Activated CD8-positive, alpha-beta memory T cell treated with anti-CD3 and anti-CD28 coated beads for 24 hours (primary cell): ENCODE data around the gene PTPRS.
A peak's percentile ranks its signal among the peaks of the same experiment; 100 is the strongest.

ENCODE experiments used
- DNase-seq: peaks from one replicate; pipeline ENCODE4 v3.0.0-alpha.2; 2020

The PTPRS gene

DNA sequence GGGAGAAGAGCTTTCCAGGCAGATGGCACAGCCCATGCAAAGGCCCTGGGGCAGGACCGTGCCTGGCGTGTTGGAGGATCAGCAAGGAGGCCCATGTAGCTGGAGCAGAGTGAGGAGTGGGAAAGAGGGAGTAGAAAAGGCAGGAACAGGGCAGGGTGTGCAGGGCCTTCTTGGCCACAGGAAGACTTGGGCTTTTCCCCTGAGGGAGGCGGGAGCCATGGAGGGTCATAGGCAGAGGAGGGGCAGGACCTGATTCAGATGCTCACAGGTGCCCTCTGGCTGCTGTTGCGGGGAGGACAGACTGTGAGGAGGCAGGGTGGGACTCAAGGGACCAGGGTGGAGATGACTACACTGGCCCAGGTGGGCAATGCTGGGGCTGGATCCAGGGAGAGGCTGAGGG, 13.8 kb upstream of the PTPRS start:
- DNase-seq, result no peak

DNA sequence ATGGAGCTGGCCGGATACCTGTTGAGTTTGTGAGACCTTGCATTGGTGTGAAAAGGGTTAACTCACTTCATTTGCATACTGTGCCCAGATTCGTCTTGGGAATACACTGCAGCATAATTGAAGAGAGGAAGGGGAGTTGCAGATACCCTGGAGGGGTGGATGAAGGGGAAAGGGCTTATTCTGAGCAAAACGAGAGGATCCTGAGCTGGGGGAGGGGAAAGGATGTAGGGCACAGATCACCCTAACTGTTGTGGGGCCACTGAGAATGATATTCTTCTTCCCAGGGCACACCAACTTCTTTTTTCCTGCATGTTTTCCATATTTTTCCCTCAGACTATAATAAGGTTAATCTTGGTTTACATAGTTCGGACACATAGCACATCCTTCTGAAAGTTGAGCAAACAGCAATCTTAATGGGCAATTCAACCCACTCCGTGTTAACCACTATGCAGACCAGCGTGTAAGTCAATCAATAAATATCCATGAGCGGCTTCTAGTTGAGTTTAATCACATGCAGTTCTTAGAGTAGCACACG, 11.7 kb upstream of the PTPRS start:
- no peak for DNase-seq

DNA sequence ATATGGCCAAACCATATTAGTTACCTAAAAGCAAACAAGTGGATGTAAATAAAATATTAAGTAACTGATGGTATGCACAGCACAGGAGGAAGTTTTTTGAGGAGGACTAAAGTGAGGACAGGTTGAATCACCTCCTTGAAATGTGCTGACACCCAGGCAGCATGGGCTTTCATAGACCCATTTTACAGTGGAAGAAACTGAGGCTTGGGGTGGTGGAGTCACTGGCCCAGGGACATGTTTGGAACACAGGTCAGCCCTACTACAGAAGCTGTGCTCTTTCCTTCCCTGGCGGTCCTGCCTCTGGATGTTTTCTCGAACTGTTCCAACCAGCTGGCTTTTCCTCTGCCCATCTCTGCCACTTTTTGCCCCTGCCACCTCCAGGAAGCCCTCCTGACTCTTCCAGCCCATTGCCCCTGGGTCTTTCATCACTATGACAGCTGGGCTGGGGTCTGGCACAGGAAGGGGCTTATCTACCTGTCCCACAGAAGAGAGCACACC, 11.2 kb upstream of the PTPRS start:
- no peak for DNase-seq

DNA sequence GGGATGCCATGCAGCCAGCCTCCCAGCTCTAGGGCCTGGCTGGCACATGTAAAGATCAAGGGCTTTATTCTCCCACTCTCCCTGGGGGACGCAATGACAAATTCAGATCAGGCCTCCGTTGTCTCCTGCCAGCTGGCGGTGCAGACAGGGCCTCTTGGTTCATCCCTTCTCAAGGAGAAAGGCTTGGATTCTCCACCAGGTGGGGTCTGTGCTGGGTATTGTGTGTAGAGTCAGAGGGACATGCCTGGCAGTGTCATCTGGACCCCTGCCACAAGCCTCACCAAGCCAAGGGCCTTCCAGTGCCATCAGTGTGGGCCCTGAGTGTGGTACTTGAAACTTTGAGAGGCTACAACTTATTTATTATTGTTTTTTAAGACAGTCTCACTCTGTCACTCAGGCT, 8.4 kb upstream of the PTPRS start:
- no peak for DNase-seq

DNA sequence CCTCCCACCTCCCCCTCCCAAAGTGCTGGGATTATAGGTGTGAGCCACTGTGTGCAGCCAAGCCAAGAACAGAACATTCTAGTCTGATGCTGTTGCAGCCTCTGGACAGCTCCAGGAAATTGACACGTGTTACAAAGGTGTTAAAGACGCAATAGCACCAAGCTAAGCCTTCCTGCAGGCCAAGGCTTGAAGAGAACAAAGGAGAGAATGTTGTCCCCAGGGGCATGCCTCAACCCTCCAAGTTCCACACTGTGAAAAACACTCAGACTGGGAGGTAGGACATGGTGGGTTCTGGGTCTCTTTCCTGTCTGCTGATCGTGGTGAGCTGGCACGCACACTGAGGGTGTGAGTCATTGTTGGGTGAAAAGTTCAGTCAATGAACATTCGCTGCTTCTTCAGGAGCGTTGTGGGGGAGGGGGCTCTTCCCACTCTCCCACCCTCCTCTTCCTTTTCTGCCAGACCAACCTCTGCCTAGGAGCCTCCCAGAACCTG, 5.3 kb upstream of the PTPRS start:
- DNase-seq, result no peak

DNA sequence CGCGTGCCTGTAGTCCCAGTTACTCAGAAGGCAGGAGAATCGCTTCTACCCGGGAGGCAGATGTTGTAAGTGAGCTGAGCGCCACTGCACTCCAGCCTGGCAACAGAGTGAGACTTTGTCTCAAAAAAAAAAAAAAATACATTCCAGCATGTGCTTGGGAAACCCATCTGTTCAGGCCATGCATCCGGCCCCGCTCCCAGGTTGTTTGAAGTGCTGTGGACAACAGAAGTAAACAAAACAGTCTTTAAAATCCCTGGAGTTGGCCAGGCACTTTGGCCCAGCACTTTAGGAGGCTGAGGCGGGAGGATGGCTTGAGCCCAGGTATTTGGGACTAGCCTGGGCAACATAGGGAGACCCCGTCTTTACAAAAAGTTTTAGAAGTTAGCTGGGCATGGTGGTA, 3.2 kb upstream of the PTPRS start:
- DNase-seq, result no peak

DNA sequence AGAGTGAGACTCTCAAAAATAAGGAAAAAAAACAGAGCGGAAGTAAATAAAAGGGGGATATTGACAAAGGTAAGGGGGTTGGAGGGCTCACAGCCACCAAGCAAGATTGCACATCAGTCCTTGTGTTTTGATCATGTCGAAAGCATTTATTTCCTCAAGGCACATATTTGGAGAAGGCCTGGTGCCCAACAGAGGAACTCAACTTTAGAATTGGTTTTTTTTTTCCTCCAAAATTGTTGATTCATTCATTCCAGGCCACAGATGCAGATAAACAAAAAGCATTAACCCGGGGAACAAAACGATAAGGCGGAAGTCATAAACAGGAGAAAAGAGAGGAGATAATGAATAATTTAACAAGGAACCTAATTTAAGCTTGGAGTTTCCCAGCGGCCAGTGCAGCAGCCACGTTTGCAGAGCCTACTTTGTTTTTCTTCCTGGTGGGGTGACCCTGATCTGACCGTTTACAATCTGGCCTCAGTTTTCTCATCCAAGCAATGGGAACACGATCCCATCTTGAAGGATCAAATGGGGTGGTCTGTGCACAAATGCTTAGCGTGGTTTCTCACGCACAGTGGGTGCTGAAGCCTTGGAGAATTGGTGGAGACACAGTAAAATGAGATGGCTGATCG, 2.1 kb upstream of the PTPRS start:
- DNase-seq, result no peak

DNA sequence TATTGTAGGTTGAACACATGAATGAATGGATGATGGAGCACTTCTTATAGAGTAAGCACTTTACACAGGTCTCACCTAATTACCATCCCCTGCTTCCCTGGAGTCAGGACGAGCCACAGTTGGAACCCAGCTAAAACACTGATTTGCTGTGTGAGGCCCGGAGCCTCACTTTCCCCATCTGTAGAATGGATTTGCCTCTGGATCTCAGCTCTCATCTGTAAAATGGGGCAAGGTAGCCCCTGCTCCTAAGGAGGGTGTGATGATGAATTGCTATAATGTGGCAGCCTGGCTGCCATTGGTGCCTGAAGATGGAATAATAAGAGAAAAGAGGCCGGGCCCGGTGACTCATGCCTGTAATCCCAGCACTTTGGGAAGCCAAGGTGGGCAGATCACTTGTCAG, 1.4 kb upstream of the PTPRS start:
- DNase-seq, result no peak

DNA sequence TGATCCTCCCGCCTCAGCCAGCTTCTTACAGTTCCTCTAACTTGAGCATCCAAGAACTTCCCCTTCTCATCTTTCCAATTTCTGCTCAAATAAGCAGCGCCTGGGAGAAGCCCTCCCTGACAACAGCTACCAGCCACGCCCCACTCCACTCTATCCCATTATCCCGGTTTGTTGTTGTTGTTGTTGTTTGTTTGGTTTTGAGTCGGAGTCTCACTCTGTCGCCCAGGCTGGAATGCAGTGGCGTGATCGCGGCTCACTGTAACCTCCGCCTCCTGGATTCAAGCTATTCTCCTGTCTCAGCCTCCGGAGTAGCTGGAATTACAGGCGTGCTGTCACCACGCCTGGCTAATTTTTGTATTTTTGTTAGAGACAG, 822 bp upstream of the PTPRS start:
- no peak for DNase-seq

DNA sequence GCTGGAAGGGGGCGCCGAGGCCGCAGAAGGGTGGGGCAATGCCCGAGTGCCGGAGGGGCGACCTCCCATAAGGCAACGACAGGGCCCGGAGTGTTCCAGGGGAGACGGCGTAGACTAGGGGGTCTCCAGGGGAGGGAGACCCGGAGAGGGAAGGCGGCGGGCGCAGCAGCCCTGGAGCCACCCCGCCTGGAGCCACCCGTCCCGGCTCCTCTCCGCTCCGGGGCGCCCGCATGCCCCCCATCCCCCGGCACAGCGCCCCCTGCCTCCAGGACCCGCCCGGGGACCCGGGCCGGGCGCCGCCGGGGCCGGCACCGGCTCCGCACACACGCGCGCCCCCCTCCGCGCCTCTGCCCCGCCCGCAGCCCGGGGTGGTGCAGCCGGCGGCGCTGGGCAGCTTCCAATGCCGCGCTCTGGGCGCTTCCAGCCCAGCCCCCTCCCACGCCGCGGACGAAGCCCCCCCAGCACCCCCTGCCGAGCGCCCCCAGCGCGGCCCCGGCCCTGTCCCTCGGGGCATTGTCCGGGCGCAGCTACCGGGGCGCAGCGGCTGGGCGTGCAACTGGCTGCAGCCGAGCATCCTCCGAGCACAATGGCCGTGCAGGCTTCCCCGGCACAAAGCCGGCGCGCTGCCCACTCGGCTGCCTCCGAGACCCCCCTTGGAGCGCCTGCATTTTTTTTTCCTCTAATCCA, 519 bp downstream of the PTPRS start:
- peak; percentile 66 for DNase-seq

DNA sequence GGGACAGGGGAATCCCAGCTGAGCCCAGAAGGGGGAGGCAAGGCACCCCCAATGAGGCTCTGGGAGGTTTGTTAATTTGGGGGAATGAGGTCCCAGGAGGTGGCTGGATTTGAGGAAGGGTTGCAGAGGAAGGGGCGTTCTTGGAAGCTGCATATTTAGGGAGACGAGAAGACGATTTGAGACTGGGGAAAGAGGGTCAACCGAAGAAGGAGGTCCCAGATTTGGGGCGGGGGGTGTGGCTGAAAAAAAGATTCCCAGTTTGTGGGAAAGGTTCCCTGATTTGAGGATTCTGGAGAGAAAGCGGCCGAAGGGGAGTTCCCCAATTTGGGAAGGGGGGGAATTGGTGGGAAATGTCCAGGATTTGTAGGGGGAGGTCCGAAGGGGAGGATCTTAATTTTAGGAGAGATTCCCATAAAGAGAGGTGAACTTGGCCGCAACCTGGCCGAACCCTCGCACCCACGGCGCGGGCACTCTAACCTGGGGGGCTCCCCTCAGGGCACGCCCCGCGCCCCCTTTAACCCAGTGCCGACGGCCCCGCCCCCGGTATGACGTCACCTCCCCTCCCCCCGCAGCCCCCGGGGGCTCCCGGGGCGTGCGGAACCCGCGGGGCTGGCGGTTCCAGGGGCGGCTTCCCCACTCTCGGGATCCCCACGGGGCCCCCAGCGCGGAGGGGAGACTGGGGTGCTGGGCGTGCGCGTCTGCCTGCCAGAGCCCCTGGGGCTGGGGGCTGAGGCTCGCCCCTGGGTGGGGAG, 1.2 kb downstream of the PTPRS start:
- no peak for DNase-seq

DNA sequence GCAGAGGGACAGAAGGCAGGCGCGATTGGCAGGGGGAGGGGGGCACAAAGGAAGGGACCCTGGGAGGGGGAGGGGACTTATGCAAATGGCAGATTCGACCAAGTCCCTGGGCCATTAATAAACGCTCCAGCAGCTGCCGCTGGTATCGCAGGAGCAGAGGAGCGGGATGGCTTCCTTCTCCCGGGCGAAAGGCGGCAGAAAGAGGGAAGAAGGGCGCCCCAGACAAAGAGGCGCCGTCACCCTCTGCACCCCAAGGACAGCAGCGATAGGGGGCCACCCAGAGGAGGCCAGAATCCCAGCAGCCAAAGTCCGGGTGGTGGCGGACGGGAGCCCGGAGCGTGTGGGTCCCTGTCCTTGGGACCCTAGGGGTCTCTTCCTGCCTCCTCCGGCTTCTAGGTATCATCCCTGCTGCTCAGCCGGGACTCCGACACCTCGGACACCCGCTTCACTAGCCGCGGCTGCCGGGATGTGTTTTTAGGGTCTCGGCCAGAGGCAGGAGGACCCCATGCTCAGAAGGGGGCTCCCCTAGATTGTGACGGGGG, 1.9 kb downstream of the PTPRS start:
- DNase-seq, result no peak

DNA sequence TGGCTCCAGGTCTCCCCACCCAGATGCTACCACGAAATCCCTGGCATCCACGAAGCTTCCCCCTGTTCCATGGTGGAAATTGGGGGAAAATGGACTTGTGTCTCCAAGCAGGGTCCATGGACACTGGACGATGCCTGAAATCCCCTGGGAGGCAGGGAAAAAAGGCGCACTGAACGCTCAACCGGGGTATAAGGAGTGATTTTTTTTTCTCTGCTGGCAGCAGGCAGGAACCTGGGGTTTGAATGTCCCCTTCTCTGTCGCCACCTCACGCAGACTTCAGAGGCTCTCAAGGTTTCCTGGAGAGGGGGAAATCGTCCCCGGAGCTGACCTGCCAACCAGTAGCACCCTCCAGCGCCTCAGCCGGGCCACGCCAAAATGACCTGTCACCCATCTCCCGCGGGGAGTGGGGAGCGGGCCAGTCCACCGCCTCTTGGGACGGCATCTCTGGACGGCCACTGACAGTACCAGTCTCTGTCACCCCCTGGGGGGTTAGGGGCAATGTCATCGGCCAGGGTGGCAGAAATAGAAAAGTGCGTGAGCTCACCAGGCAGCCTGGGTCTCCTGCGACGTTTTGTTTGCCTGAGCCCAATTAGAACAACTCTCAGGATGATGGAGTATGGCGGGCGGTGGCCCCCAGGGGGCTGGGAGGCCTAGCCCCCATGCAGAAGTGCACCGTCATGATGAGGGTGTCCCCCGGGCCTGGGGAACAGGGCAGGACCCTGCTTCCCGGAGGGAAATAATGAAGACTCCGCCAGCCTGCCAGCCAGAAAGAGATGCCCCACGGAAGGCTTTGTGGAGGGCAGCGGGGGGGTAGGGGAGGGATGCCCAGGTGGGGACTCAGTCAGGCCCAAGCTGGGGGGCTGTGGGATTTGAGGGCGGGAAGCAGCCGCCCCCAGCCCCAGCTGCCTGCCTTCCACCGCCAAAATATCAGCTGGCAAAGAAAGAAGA, 2.6 kb downstream of the PTPRS start:
- DNase-seq, result no peak

DNA sequence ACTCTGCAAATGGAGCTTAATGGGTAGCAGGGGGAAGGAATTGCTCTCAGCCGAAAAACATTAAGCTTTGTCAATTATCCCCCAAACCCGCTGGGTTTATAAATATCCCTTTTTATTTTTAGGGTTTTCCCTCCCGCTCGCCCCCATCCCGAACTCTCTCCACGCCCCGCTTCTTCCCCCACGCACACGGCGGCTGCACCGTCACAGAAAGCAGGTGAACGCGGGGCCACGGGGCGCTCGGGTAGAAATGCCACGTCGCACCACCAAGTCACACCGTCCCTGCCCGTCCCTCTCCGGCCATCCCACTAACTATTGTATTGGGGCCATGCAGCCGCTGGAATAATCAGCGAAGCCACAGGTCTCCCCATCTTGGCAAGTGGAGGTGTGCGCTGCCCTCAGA, 3.5 kb downstream of the PTPRS start:
- no peak for DNase-seq

DNA sequence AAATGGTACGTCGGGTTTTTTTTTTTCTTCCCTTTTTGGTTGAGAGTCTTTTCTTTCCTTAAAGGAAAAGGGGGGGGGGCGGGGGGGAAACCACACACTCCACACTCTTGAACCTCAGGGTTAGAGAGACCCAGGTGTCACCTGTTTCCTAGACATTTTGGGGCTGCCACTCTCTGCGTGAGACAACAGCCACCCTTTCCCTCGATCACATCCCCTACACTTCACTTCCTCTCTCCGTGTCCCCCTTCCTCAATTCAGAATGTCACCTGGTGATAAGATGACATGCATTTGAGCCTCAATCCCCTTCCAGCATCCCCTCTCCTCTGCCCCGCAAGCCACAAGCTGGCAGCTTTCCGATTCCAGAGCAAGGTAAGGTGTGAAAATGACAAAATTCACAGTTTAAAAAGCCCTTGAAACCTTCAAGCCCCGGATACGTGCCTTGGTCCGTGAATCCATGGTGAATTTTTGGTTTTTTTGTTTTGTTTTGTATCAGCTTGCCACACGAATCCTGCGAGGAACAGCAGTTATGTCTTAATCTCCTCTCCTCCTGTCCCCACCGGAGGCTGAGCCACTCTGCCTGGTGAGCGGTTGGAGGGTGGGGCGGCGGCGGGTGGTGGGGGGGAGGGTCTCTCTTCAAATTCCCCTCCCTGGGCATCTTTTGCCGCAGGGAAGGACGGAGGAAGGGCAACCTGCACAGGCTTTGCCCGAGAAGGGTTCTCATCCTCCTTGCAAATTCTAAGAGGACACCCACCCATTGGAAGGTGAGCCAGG, 4.2 kb downstream of the PTPRS start:
- DNase-seq, result no peak

DNA sequence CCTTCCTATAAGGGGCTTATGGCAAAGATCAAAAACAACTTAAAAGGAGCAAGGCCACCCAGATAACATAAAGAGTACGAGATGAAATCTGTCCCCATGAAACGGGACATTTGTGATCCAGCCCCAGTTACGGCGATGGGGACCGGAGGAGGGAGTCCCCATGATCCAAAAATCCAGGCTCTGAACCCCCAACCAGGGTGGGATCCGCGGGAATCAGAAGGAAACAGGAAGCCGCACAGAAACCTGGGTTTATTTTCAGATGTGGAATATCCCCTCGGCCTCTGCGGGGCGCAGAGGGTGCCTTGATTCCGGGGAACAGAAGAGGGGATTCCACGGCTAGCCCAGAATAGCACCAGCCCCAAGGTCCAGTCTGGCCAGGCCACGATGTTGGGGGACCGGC, 5.0 kb downstream of the PTPRS start:
- no peak for DNase-seq

DNA sequence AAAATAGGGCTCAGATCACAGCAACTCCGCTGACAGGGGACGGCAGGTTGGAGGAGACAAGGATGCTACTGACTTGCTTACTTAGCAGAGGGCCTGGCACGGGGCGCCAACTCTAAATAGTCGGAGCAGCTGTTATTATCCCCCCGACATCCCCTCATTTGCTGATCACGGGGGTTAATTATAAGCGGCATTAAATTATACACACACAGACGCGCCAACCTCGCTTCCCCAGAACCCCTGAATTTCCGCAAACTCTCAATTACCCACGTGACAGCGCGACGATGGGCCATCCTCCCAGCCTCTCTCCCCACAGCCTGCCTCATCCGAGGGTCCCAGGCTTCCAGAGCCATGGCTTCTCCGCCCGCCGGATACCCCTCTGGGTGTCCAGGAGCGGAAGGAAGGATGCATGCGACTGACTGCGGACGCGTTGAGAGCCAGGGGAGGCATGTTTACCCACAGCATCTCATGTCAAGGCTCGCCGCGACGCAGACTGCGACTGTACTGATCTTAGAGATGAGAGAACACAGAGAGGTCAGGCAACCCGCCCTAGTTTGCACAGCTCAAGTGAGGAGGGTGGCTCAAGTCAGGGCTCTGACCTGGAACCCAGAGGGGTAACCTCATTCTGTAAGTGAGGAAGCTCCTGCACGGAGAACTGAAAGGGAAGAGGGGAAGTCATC, 5.7 kb downstream of the PTPRS start:
- no peak for DNase-seq

DNA sequence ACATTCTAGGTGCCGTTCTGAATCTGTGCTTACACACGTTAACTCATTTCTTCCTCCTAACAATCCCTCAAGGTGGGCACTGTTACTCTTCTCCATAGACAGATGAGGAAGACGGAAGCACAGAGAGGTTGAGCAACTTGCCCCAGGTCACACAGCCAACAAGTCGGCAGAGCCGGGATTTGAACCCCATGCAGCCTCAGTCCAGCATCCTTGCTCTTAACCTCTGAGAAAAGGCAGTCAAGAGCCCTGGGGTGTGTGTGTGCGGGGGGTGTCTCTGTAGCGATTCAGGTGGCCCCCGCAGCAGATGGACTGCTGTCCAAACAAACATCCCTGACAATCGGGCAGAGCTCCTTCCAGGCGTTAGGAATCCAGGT, 6.3 kb downstream of the PTPRS start:
- DNase-seq, result no peak

DNA sequence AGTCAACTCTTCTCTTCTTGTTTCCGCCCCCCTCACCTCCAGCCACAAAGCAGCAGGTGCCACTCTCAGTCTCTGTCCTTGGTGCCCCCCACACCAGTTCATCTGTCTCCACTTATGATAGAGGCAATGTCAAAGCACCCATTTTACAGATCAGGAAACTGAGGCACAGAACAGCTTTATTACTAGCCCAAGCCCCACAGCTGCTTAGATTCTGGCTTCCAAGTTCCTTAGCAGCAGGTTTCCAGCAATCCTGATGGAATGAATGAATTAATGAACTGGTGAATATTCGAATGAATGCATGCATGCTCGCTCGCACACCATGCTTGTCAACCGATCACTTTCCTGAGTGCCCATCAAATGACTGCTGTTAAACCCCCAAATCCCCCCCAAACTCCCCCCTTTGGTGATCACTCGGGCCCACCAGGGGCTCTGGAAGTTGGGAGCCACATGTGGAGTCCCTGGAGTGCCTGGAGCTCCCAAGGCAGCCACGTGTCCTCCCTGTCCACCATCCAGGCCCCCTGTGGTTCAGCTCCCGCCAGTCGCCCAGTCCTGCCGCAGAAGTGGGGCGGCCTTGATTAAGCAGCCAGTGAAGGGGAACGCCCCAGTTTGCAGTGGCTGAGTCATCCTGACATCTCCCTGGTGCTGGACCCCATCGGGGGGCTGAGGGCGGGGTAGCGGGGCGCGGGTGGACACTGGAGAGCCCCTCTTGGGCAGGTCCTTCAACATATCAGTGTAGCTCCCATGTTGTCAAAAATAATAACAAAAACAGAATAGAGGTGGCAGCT, 6.8 kb downstream of the PTPRS start:
- no peak for DNase-seq

DNA sequence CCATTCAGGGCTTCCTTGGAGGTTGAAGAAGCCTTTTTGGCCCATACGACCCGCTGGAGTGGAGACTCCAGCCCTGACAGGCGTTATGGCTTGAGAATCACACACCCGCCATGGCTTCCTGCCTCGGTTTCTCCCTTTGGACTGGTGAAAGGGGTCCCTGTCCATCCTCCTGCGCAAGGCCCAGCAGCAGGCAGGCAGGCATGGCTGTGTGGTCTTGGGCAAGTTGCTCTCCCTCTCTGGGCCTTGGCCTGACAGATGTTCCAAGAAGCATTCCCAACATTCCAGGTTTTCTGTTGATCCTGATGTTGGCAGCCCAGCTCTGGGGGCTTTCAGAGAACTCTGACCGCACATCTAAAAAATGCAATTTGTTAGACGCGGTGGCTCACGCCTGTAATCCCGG, 8.1 kb downstream of the PTPRS start:
- no peak for DNase-seq
